HepG2 (cell line): ENCODE measurements around the gene GNG2. TPM values are rescaled to one million over a fixed set of nuclear protein-coding genes. Genes with fewer than 3 reads are reported as not detected.

Experiments
- ATAC-seq: fragments of 200-7000 bp; cut with Tn5 transposase; 3 replicates; pipeline ENCODE4 v1.9.1; 2020; ENCODE audit warnings: mild to moderate bottlenecking, moderate library complexity
- BruUV-seq: library from RNA; stranded (reverse); fragments of 400-500 nt; replicated peaks from 2 replicates; lab custom pipeline; 2021; lab: Mats Ljungman, UMichigan
- CTCF ChIA-PET: fragments of 300-600 bp; formaldehyde crosslinking; extraction: SDS; loops from one replicate; lab custom pipeline; 2021; ENCODE audit warnings: low total read pairs, inconsistent platforms, low intra/inter-chr PET ratio; lab: Yijun Ruan, JAX
- POLR2A ChIA-PET: fragments of 350-600 bp; sonication (Branson Sonifier 250); formaldehyde crosslinking; loops from one replicate; lab custom pipeline; 2020; ENCODE audit warnings: antibody characterized with exemption, inconsistent platforms; lab: Yijun Ruan, JAX
- DNase-seq: peaks from one replicate; pipeline ENCODE4 v3.0.0-alpha.2; 2015; ENCODE audit warnings: low spot score
- FAIRE-seq: peaks from 3 replicates; lab custom pipeline; 2011; peaks lifted over from hg19 to GRCh38; lab: Jason Lieb, UNC
- H2AFZ ChIP-seq: one replicate; pipeline ENCODE4 v1.6.1; 2011; ENCODE audit warnings: low read length, inconsistent platforms
- H3K27ac ChIP-seq: fragments of 300-600 bp; 3 replicates; pipeline ENCODE4 v1.8.0; 2011; ENCODE audit warnings: mixed run types, mild to moderate bottlenecking, mixed read lengths, low read length, inconsistent platforms; ENCODE audit not compliant: insufficient read depth; ENCODE audit errors: extremely low read length
- H3K27me3 ChIP-seq, 2 experiments: fragments of 200-600 bp in 1 of 2; 2 replicates in 1 of 2; 3 replicates in 1 of 2; pipeline versions ENCODE4 v1.6.0 to v1.8.0; 2011; ENCODE audit warnings: low read length in 2 of 2, mild to moderate bottlenecking in 2 of 2, moderate library complexity in 2 of 2, inconsistent platforms in 1 of 2; ENCODE audit not compliant: insufficient read depth in 2 of 2, control insufficient read depth in 1 of 2
- H3K36me3 ChIP-seq, 2 experiments: fragments of 200-600 bp in 1 of 2; replicated peaks in 1 of 2; 2 replicates in 1 of 2; 3 replicates in 1 of 2; pipeline versions ENCODE4 v1.5.1 to v1.8.0; 2011; ENCODE audit warnings: low read length in 2 of 2, inconsistent platforms in 1 of 2; ENCODE audit not compliant: insufficient read depth in 2 of 2, control insufficient read depth in 1 of 2
- H3K4me1 ChIP-seq: 2 replicates; pipeline ENCODE4 v1.5.1; 2012; ENCODE audit warnings: low read length, inconsistent platforms; ENCODE audit not compliant: insufficient read depth
- H3K4me2 ChIP-seq: 2 replicates; pipeline ENCODE4 v1.6.0; 2011; ENCODE audit warnings: low read depth, low read length, inconsistent platforms
- H3K4me3 ChIP-seq, 3 experiments: fragments of 200-600 bp in 1 of 3; sonication (generic), shearing (Covaris generic) in 1 of 3; replicated peaks in 1 of 3; 2 replicates each; pipeline ENCODE4 v1.5.1; 2011 to 2016; ENCODE audit warnings: low read length in 3 of 3, inconsistent platforms in 2 of 3, low read depth in 2 of 3, mild to moderate bottlenecking in 2 of 3, control low read depth in 1 of 3, mixed read lengths in 1 of 3; ENCODE audit not compliant: insufficient read depth in 1 of 3
- H3K79me2 ChIP-seq: one replicate; pipeline ENCODE4 v1.6.1; 2011; ENCODE audit warnings: low read length, inconsistent platforms; ENCODE audit not compliant: insufficient read depth
- H3K9ac ChIP-seq: 2 replicates; pipeline ENCODE4 v1.6.0; 2011; ENCODE audit warnings: mild to moderate bottlenecking, low read depth, low read length, inconsistent platforms; ENCODE audit not compliant: insufficient read depth
- H3K9me3 ChIP-seq: 2 replicates; pipeline ENCODE4 v1.5.1; 2012; ENCODE audit warnings: mild to moderate bottlenecking, low read length
- H4K20me1 ChIP-seq: 2 replicates; pipeline ENCODE4 v1.6.0; 2011; ENCODE audit warnings: inconsistent platforms, mild to moderate bottlenecking, low read length, moderate library complexity; ENCODE audit not compliant: insufficient read depth
- DNMT3B ChIP-seq: conservative IDR thresholded peaks from 2 replicates; pipeline ENCODE4 v1.6.1; 2016; ENCODE audit warnings: missing biosample characterization, control low read depth
- GATAD2A ChIP-seq: IDR thresholded peaks from 2 replicates; pipeline ENCODE4 v1.6.1; 2016
- HDAC6 ChIP-seq: fragments of 200-600 bp; sonication (generic); IDR thresholded peaks from 2 replicates; pipeline ENCODE4 v1.7.0; 2017; ENCODE audit warnings: mild to moderate bottlenecking, antibody characterized with exemption, low read length, low read depth
- MED13 ChIP-seq: sonication (generic); formaldehyde crosslinking; IDR thresholded peaks from 2 replicates; pipeline ENCODE4 v1.5.0; 2020; ENCODE audit warnings: missing genetic modification reagents
- NCOA5 ChIP-seq: sonication (generic); formaldehyde crosslinking; IDR thresholded peaks from 2 replicates; pipeline ENCODE4 v1.4.0; 2020; ENCODE audit warnings: missing genetic modification reagents
- SP140L ChIP-seq: sonication (generic); formaldehyde crosslinking; IDR thresholded peaks from 2 replicates; pipeline ENCODE4 v1.4.0; 2020; ENCODE audit warnings: missing genetic modification reagents, borderline replicate concordance
- SRF ChIP-seq: IDR thresholded peaks from 2 replicates; pipeline ENCODE4 v1.6.1; 2011; ENCODE audit warnings: mild to moderate bottlenecking, low read depth, low read length, moderate library complexity
- TAF1 ChIP-seq: sonication (generic); formaldehyde crosslinking; IDR thresholded peaks from 2 replicates; pipeline ENCODE4 v1.4.0; 2020; ENCODE audit warnings: missing genetic modification reagents
- WIZ ChIP-seq: sonication (generic); formaldehyde crosslinking; IDR thresholded peaks from 2 replicates; pipeline ENCODE4 v1.5.1; 2020; ENCODE audit warnings: mild to moderate bottlenecking, missing genetic modification reagents
- ZFP36 ChIP-seq: fragments of 150-350 bp; IDR thresholded peaks from 2 replicates; pipeline ENCODE4 v1.6.1; 2018; ENCODE audit warnings: borderline replicate concordance, low read length, low read depth; ENCODE audit not compliant: partially characterized antibody
- ZNF230 ChIP-seq: sonication (generic); formaldehyde crosslinking; IDR thresholded peaks from 2 replicates; pipeline ENCODE4 v1.4.0; 2020; ENCODE audit warnings: mild to moderate bottlenecking, missing genetic modification reagents
- ZNF484 ChIP-seq: sonication (generic); formaldehyde crosslinking; IDR thresholded peaks from 2 replicates; pipeline ENCODE4 v1.5.1; 2020; ENCODE audit warnings: mild to moderate bottlenecking, low read depth, missing genetic modification reagents, borderline replicate concordance
- ZNF782 ChIP-seq: sonication (generic); formaldehyde crosslinking; IDR thresholded peaks from 2 replicates; pipeline ENCODE4 v1.4.0; 2020; ENCODE audit warnings: missing genetic modification reagents, mild to moderate bottlenecking, borderline replicate concordance
- ZNF788 ChIP-seq: sonication (generic); formaldehyde crosslinking; IDR thresholded peaks from 2 replicates; pipeline ENCODE4 v1.5.0; 2020; ENCODE audit warnings: mild to moderate bottlenecking, missing genetic modification reagents, borderline replicate concordance
- WGBS: methylation state at CpG from one replicate; pipeline ENCODE4 v1.1.6; 2017; ENCODE audit warnings: low lambda C conversion rate; 5-methylcytosine and 5-hydroxymethylcytosine counted together
- in situ Hi-C: cut with HindIII; loops from 2 replicates; pipeline ENCODE4 v1.10.0; 2017; ENCODE audit warnings: low pct_unique_long_range_greater_than_20kb; ENCODE audit not compliant: extremely low pct_ligation_motif_present
- intact Hi-C: fragments of 100-400 bp; cut with micrococcal nuclease; formaldehyde crosslinking; loops from one replicate; pipeline ENCODE4 v1.10.0; 2022; ENCODE audit not compliant: unreplicated experiment
- polyA plus RNA-seq, 8 experiments: library from polyadenylated mRNA; depleted of rRNA in 3 of 8; stranded (reverse) in 7 of 8; unstranded in 1 of 8; fragments of >200 nt; fragmentation: Illumina TruSeq in 4 of 8; extraction: Trizol in 4 of 8; gene quantifications; 2 replicates each; pipeline versions ENCODE4 v1.2.1 to v1.2.3, GENCODE V29; 2011 to 2016; ENCODE audit warnings: low read depth in 4 of 8, missing spikeins in 1 of 8, mixed read lengths in 1 of 8; ENCODE audit not compliant: insufficient read depth in 1 of 8
- total RNA-seq, 5 experiments: library from RNA; depleted of rRNA; stranded (reverse); fragments of >200 nt; fragmentation: Illumina TruSeq; extraction: Trizol; gene quantifications; 2 replicates each; pipeline ENCODE4 v1.2.3, GENCODE V29; 2016; ENCODE audit warnings: low read depth in 1 of 5
- TF ChIP-seq, protein P1 (sequence below): sonication (generic); formaldehyde crosslinking; IDR thresholded peaks from 2 replicates; pipeline ENCODE4 v1.5.0; 2020; ENCODE audit warnings: mild to moderate bottlenecking, missing genetic modification reagents
- TF ChIP-seq, protein P2 (sequence below): sonication (generic); formaldehyde crosslinking; IDR thresholded peaks from 2 replicates; pipeline ENCODE4 v1.5.1; 2020; ENCODE audit warnings: missing genetic modification reagents, mild to moderate bottlenecking, borderline replicate concordance
- TF ChIP-seq, protein P3 (sequence below): sonication (generic); formaldehyde crosslinking; IDR thresholded peaks from 2 replicates; pipeline ENCODE4 v1.4.0; 2020; ENCODE audit warnings: missing genetic modification reagents

Gene GNG2
- total and polyA plus RNA-seq, 2 of the 13 experiments (the other 11 are each of a cell fraction or from before 2014, with no cell fraction given): not detected

DNA sequence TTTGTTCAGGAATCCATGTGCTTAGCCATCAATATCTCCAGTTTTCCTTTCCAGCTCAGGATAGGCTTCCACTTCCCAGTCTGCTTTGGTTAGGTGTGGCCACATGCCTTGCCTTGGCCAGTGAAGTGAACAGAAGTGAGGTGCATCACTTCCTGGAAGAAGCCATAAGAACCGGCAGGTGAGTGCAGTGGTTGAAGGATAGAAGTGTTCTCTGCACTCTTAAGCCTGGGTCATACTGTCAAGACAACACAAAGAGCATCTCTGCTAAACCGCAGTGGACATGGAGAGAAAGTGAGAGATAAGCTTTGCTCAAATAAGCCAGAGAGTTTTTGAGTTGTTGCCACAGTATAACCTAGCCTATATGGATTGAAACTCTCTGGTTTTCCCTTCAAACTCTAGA is 11.4 kb downstream of the GNG2 start:
- Histone ChIP-seq H3K9me3 (no peaks in the 10 kb centered on the region), H3K79me2 (no peaks in the 10 kb centered on the region), H3K9ac (no peak overlapping the region), H3K27me3 (peaks cover 0 to 3% of the 10 kb centered on the region in 2 experiments; a peak in 1 of 5 replicates), H3K36me3 (no peaks in the 10 kb centered on the region), H3K4me1 (no peaks in the 10 kb centered on the region), H3K4me3 (no peak overlapping the region), H2AFZ (no peak overlapping the region), H3K27ac (no peak overlapping the region), H4K20me1 (no peaks in the 10 kb centered on the region), H3K4me2 (no peak overlapping the region)
- in situ Hi-C loops (no loop called here), intact Hi-C loops (no loop called here)
- BruUV-seq: no TSS peak
- WGBS: 0% methylated on average over 2 of the region's 2 CpGs
- TF ChIP-seq ZNF782 (CRISPR knock-in tag) (no peak), ZNF230 (no peak), SP140L (CRISPR knock-in tag) (no peak), ZFP36 (no peak), ZNF788 (CRISPR knock-in tag) (no peak), GATAD2A (CRISPR knock-in tag) (no peak), DNMT3B (no peak), SRF (no peak), MED13 (no peak), NCOA5 (CRISPR knock-in tag) (no peak), TAF1 (no peak), ZNF484 (CRISPR knock-in tag) (no peak), HDAC6 (no peak), WIZ (CRISPR knock-in tag) (no peak)
- TF ChIP-seq, protein P1, sequence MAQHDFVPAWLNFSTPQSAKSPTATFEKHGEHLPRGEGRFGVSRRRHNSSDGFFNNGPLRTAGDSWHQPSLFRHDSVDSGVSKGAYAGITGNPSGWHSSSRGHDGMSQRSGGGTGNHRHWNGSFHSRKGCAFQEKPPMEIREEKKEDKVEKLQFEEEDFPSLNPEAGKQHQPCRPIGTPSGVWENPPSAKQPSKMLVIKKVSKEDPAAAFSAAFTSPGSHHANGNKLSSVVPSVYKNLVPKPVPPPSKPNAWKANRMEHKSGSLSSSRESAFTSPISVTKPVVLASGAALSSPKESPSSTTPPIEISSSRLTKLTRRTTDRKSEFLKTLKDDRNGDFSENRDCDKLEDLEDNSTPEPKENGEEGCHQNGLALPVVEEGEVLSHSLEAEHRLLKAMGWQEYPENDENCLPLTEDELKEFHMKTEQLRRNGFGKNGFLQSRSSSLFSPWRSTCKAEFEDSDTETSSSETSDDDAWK (CRISPR knock-in tag): no peak
- TF ChIP-seq, protein P2, sequence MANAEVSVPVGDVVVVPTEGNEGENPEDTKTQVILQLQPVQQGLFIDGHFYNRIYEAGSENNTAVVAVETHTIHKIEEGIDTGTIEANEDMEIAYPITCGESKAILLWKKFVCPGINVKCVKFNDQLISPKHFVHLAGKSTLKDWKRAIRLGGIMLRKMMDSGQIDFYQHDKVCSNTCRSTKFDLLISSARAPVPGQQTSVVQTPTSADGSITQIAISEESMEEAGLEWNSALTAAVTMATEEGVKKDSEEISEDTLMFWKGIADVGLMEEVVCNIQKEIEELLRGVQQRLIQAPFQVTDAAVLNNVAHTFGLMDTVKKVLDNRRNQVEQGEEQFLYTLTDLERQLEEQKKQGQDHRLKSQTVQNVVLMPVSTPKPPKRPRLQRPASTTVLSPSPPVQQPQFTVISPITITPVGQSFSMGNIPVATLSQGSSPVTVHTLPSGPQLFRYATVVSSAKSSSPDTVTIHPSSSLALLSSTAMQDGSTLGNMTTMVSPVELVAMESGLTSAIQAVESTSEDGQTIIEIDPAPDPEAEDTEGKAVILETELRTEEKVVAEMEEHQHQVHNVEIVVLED (CRISPR knock-in tag): no peak
- TF ChIP-seq, protein P3, sequence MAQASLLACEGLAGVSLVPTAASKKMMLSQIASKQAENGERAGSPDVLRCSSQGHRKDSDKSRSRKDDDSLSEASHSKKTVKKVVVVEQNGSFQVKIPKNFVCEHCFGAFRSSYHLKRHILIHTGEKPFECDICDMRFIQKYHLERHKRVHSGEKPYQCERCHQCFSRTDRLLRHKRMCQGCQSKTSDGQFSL (CRISPR knock-in tag): no peak
- ChIA-PET POLR2A (no interaction called here), CTCF (no interaction called here)
- no peak for DNase-seq
- no peak for FAIRE-seq
- no peak for ATAC-seq
